H9 (cell line): ENCODE data around the gene SPSB2. TPM values are rescaled to one million over a fixed set of nuclear protein-coding genes. Genes with fewer than 3 reads are reported as not detected.

Experiments used
- DNase-seq: peaks from one replicate; pipeline ENCODE4 v3.0.0-alpha.2; 2017
- H2AFZ ChIP-seq: one replicate; pipeline ENCODE4 v1.6.1; 2013; ENCODE audit warnings: mild to moderate bottlenecking, low read length, control low read depth, moderate library complexity
- H2AK5ac ChIP-seq: 2 replicates; pipeline ENCODE4 v1.6.1; 2013; ENCODE audit warnings: low read length, control low read depth, mixed read lengths; ENCODE audit not compliant: insufficient read length
- H2BK120ac ChIP-seq: one replicate; pipeline ENCODE4 v1.6.1; 2013; ENCODE audit warnings: low read depth, mild to moderate bottlenecking, low read length, control low read depth, inconsistent platforms; ENCODE audit not compliant: poor library complexity, severe bottlenecking
- H2BK12ac ChIP-seq: 2 replicates; pipeline ENCODE4 v1.6.1; 2013; ENCODE audit warnings: low read length, control low read depth, mixed read lengths, low read depth; ENCODE audit not compliant: insufficient read length
- H2BK15ac ChIP-seq: 2 replicates; pipeline ENCODE4 v1.6.1; 2013; ENCODE audit warnings: low read depth, low read length, control low read depth
- H2BK20ac ChIP-seq: one replicate; pipeline ENCODE4 v1.6.1; 2013; ENCODE audit warnings: low read depth, mild to moderate bottlenecking, low read length, control low read depth, inconsistent platforms; ENCODE audit not compliant: poor library complexity, severe bottlenecking
- H2BK5ac ChIP-seq: 2 replicates; pipeline ENCODE4 v1.6.1; 2013; ENCODE audit warnings: low read length, control low read depth, mixed read lengths; ENCODE audit not compliant: insufficient read length
- H3K14ac ChIP-seq: 2 replicates; pipeline ENCODE4 v1.6.1; 2013; ENCODE audit warnings: low read length, control low read depth; ENCODE audit not compliant: insufficient read depth
- H3K18ac ChIP-seq: 2 replicates; pipeline ENCODE4 v1.6.1; 2013; ENCODE audit warnings: low read depth, mild to moderate bottlenecking, mixed read lengths, low read length, control low read depth; ENCODE audit not compliant: insufficient read length
- H3K23ac ChIP-seq: 2 replicates; pipeline ENCODE4 v1.6.1; 2013; ENCODE audit warnings: low read length, control low read depth, mixed read lengths, low read depth; ENCODE audit not compliant: insufficient read length
- H3K23me2 ChIP-seq: 2 replicates; pipeline ENCODE4 v1.6.1; 2013; ENCODE audit warnings: low read depth, mild to moderate bottlenecking, mixed read lengths, low read length, control low read depth; ENCODE audit not compliant: insufficient read length, poor library complexity, severe bottlenecking
- H3K27ac ChIP-seq: 2 replicates; pipeline ENCODE4 v1.5.1; 2013; ENCODE audit warnings: low read length, control low read depth, mixed read lengths, low read depth; ENCODE audit not compliant: insufficient read length
- H3K27me3 ChIP-seq: 2 replicates; pipeline ENCODE4 v1.6.1; 2013; ENCODE audit warnings: low read length, control low read depth, inconsistent platforms; ENCODE audit not compliant: insufficient read depth
- H3K4ac ChIP-seq: 2 replicates; pipeline ENCODE4 v1.6.1; 2013; ENCODE audit warnings: low read depth, mild to moderate bottlenecking, control low read depth, inconsistent platforms, low read length, moderate library complexity
- H3K4me1 ChIP-seq: 2 replicates; pipeline ENCODE4 v1.6.1; 2013; ENCODE audit warnings: low read length, control low read depth, inconsistent platforms; ENCODE audit not compliant: insufficient read depth
- H3K4me2 ChIP-seq: 2 replicates; pipeline ENCODE4 v1.6.1; 2013; ENCODE audit warnings: low read length, control low read depth, mixed read lengths; ENCODE audit not compliant: insufficient read length, insufficient read depth
- H3K56ac ChIP-seq: 2 replicates; pipeline ENCODE4 v1.6.1; 2013; ENCODE audit warnings: low read depth, mild to moderate bottlenecking, mixed read lengths, low read length, control low read depth; ENCODE audit not compliant: insufficient read length
- H3K79me1 ChIP-seq: 2 replicates; pipeline ENCODE4 v1.6.1; 2013; ENCODE audit warnings: low read depth, mild to moderate bottlenecking, moderate library complexity, low read length, control low read depth, inconsistent platforms; ENCODE audit not compliant: insufficient read depth, poor library complexity, severe bottlenecking
- H3K79me2 ChIP-seq: 2 replicates; pipeline ENCODE4 v1.6.1; 2013; ENCODE audit warnings: low read length, control low read depth, inconsistent platforms; ENCODE audit not compliant: insufficient read depth
- H3K9ac ChIP-seq: 2 replicates; pipeline ENCODE4 v1.6.1; 2013; ENCODE audit warnings: low read length, control low read depth, mixed read lengths; ENCODE audit not compliant: insufficient read length; ENCODE audit errors: extremely low read depth
- H3K9me3 ChIP-seq: one replicate; pipeline ENCODE4 v1.6.1; 2013; ENCODE audit warnings: low read depth, low read length, inconsistent platforms; ENCODE audit not compliant: control insufficient read depth
- H3T11ph ChIP-seq: one replicate; pipeline ENCODE4 v1.6.1; 2013; ENCODE audit warnings: mild to moderate bottlenecking, low read length, control low read depth, inconsistent platforms
- H4K20me1 ChIP-seq: one replicate; pipeline ENCODE4 v1.6.1; 2013; ENCODE audit not compliant: control insufficient read depth, insufficient read length, insufficient read depth
- H4K5ac ChIP-seq: 2 replicates; pipeline ENCODE4 v1.6.1; 2013; ENCODE audit warnings: low read depth, mild to moderate bottlenecking, mixed read lengths, low read length, control low read depth; ENCODE audit not compliant: insufficient read length
- H4K8ac ChIP-seq: replicated peaks from 2 replicates; pipeline ENCODE4 v1.6.1; 2013; ENCODE audit warnings: low read length, control low read depth, mixed read lengths, low read depth; ENCODE audit not compliant: insufficient read length
- H4K91ac ChIP-seq: 2 replicates; pipeline ENCODE4 v1.6.1; 2013; ENCODE audit warnings: low read depth, mild to moderate bottlenecking, moderate library complexity, mixed read lengths, low read length, control low read depth; ENCODE audit not compliant: insufficient read length
- H3K27ac Mint-ChIP-seq, 3 experiments: 2 replicates in 2 of 3; 3 replicates in 1 of 3; pipeline ENCODE4 v1.8.0; 2020 to 2021; ENCODE audit warnings: mixed read lengths in 3 of 3, mild to moderate bottlenecking in 1 of 3, moderate library complexity in 1 of 3
- H3K27me3 Mint-ChIP-seq: 2 replicates; pipeline ENCODE4 v1.8.0; 2021; ENCODE audit warnings: low read depth, mild to moderate bottlenecking, moderate library complexity, mixed read lengths
- H3K36me3 Mint-ChIP-seq, 3 experiments: 2 replicates in 2 of 3; 3 replicates in 1 of 3; pipeline ENCODE4 v1.8.0; 2020 to 2021; ENCODE audit warnings: low read depth in 3 of 3, mixed read lengths in 3 of 3; ENCODE audit not compliant: insufficient read depth in 1 of 3
- H3K4me1 Mint-ChIP-seq, 2 experiments: 2 replicates each; pipeline ENCODE4 v1.8.0; 2020; ENCODE audit warnings: mixed read lengths in 2 of 2
- H3K4me3 Mint-ChIP-seq, 2 experiments: 2 replicates in 1 of 2; 3 replicates in 1 of 2; pipeline ENCODE4 v1.8.0; 2020 to 2021; ENCODE audit warnings: mild to moderate bottlenecking in 2 of 2, mixed read lengths in 2 of 2, moderate library complexity in 1 of 2
- H3K9me3 Mint-ChIP-seq, 2 experiments: 2 replicates in 1 of 2; 3 replicates in 1 of 2; pipeline ENCODE4 v1.8.0; 2020; ENCODE audit warnings: mild to moderate bottlenecking in 2 of 2, mixed read lengths in 2 of 2, moderate library complexity in 1 of 2
- CTCF ChIP-seq: fragments of 200-600 bp; sonication (generic); conservative IDR thresholded peaks from 3 replicates; pipeline ENCODE4 v1.8.0; 2021; ENCODE audit warnings: antibody characterized with exemption, mild to moderate bottlenecking
- WGBS: extraction: QIAGEN DNeasy Blood & Tissue Kit; methylation state at CpG from one replicate; pipeline ENCODE4 v1.1.7; 2013; ENCODE audit warnings: missing lambda C conversion rate, low lambda C conversion rate, mixed read lengths; ENCODE audit not compliant: insufficient read length; ENCODE audit errors: extremely low coverage; 5-methylcytosine and 5-hydroxymethylcytosine counted together
- total RNA-seq: library from RNA; stranded (reverse); gene quantifications from 2 replicates; pipeline ENCODE4 v1.2.1, GENCODE V29; 2021

Gene SPSB2
- total RNA-seq, 1 experiment from 2014 or later = 13.7 TPM

- no peaks in the 10 kb centered on the region; the same call in 1 of the 2 replicates for H3K27me3 Mint-ChIP-seq
- H3K4me2 ChIP-seq = peak within 1 kb of the TSS; percentile 94
- no peak within 1 kb of the TSS for H3T11ph ChIP-seq
- no peak within 1 kb of the TSS for H4K8ac ChIP-seq
- H3K23ac ChIP-seq = no peak within 1 kb of the TSS
- no peak within 1 kb of the TSS for H2BK120ac ChIP-seq
- peak within 1 kb of the TSS; percentile 60 for H3K9ac ChIP-seq
- H2BK5ac ChIP-seq = no peak within 1 kb of the TSS
- H3K4me1 ChIP-seq = no peaks in the 10 kb centered on the region; the same call in 1 of the 2 replicates
- no peak within 1 kb of the TSS for H2BK20ac ChIP-seq
- H3K23me2 ChIP-seq = peaks cover 16% of the 10 kb centered on the region
- no peaks in the 10 kb centered on the region; a peak in 1 of 5 replicates for H3K9me3 Mint-ChIP-seq
- H4K20me1 ChIP-seq = no peaks in the 10 kb centered on the region
- no peak within 1 kb of the TSS for H3K4ac ChIP-seq
- H2BK15ac ChIP-seq = no peak within 1 kb of the TSS
- no peaks in the 10 kb centered on the region for H3K79me1 ChIP-seq
- H3K9me3 ChIP-seq = no peaks in the 10 kb centered on the region
- H2AK5ac ChIP-seq = no peak within 1 kb of the TSS
- H3K27ac ChIP-seq = no peak within 1 kb of the TSS
- H3K27me3 ChIP-seq = no peaks in the 10 kb centered on the region
- H3K27ac Mint-ChIP-seq = peak within 1 kb of the TSS; percentile 77 to 95 (median 92); a peak in 5 of 7 replicates
- WGBS = no CpG with 5 or more reads among the region's 86 CpGs
- no peak within 1 kb of the TSS for H3K56ac ChIP-seq
- peaks cover 5% of the 10 kb centered on the region; the same call in 1 of the 2 replicates for H3K79me2 ChIP-seq
- H3K36me3 Mint-ChIP-seq = peaks cover 46 to 76% (median 63%) of the 10 kb centered on the region in 3 experiments
- no peak for TF ChIP-seq CTCF
- H2AFZ ChIP-seq = no peak within 1 kb of the TSS
- peak within 1 kb of the TSS; percentile 37; the same call in 1 of the 2 replicates for H3K14ac ChIP-seq
- peak within 1 kb of the TSS; percentile 93 to 95 for H3K4me3 Mint-ChIP-seq
- no peak within 1 kb of the TSS for H2BK12ac ChIP-seq
- peak within 1 kb of the TSS; percentile 18 for H3K18ac ChIP-seq
- H4K91ac ChIP-seq = no peak within 1 kb of the TSS
- peak; percentile 90 for DNase-seq
- peaks cover 50 to 55% of the 10 kb centered on the region in 2 experiments for H3K4me1 Mint-ChIP-seq
- H4K5ac ChIP-seq = no peak within 1 kb of the TSS
Measured at GRCh38 chr12:6867413-6868210, 5.5 kb downstream of the SPSB2 start, which contains the start of gene TPI1. TSS of gene TPI1 (plus strand) at chr12:6867531. CDS start at chr12:6867567, 36 bp downstream.
